Regular cardiac myocyte (primary cell): Measurements from ENCODE around the gene ABCA3. TPM values are rescaled to one million over a fixed set of nuclear protein-coding genes. Genes with fewer than 3 reads are reported as not detected.

Experiments
- total RNA-seq: library from RNA; depleted of rRNA; stranded (reverse); fragments of >200 nt; gene quantifications from 2 replicates; pipeline ENCODE4 v1.2.3, GENCODE V29; 2014

Gene ABCA3
- total RNA-seq: 2.1 and 2.8 TPM in 2 replicates

DNA sequence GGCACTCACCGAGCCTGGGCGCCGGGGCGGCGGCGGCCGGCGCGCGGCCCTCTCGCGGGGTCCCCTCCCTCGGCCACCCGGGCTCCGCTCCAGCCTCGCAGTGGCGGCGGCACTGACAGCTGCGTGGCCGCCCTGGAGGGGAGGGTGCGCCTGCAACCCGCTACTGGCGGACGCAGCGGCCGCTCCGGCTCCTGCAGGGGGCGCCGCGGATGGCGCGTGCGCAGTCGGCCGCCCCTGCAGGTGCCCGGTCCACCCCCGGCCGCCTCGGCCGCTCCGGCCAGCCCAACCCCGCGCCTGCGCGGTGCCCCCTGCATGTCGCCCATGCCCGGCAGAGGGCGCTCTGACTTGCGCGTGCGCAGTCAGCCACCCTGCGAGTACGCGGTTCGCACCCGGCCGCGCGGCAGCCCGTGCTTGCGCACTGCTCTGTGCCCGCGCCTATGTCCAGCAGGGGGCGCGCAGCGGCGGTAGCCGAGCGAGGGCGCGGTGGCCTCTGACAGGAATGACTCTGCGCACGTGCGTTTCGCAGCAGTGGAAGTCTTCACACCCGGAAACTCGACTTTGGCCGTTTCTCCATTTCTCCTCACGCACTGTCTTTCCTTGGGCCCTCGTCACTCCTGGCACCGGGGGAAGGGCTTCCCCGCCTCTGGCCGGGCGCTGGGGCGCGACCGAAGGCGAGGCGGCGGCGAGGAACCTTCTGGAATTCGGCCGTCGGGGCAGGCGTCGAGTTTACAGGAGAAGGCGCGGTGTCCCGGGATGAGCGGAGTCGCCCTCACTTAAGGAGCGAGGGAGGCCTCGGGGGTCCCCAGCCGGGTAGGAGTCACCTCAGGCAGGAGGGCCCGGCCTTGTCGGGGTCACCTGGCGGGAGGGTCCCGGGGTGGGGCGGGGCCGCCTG lies at the start of gene ABCA3:
Gene ABCA3, minus strand, starts transcription at position 165 of the 892 bp plus-strand sequence. CDS start 14,262 bp downstream, outside the sequence.

DNA sequence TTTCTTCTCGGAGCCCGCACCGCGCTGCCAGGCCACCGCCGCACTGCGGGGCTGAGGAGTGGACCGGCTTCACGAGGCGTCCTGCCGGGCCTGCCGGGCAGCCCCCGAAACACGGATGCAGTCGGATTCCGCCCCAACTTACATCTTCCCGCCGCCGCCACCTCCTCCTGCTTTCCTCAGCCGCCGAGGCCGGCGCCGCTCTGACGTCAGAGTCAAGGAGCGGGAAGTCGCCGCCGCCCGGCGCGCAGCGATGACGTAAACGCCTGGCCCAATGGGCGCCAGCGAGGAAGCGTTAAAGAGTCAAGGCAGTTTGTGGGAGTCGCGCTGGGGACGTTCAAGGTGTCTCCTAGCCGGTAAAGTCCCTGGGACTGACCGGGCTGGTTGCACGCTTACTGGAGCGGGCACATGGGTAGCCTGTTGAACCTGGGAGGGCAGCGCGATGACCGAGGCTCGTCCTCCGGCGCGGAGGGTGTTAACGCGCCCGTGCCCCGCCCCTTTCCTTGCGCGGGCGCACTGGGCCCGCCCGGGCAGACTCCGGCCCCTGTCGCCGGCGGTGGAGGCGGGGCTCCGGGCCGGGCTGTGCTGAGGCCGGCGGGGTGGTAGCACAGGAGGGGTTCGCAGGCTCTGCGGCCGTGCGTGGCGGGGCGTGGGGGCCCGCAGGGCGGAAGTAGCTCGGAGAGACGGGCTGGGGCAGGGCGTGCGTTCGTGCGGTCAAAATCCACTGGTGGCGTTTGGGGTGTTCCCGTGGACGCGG lies 72.4 kb downstream of the ABCA3 start, which contains the start of gene RNPS1:
Gene RNPS1, minus strand, starts transcription at position 214 of the 754 bp plus-strand sequence. CDS start 3,483 bp downstream, outside the sequence.

DNA sequence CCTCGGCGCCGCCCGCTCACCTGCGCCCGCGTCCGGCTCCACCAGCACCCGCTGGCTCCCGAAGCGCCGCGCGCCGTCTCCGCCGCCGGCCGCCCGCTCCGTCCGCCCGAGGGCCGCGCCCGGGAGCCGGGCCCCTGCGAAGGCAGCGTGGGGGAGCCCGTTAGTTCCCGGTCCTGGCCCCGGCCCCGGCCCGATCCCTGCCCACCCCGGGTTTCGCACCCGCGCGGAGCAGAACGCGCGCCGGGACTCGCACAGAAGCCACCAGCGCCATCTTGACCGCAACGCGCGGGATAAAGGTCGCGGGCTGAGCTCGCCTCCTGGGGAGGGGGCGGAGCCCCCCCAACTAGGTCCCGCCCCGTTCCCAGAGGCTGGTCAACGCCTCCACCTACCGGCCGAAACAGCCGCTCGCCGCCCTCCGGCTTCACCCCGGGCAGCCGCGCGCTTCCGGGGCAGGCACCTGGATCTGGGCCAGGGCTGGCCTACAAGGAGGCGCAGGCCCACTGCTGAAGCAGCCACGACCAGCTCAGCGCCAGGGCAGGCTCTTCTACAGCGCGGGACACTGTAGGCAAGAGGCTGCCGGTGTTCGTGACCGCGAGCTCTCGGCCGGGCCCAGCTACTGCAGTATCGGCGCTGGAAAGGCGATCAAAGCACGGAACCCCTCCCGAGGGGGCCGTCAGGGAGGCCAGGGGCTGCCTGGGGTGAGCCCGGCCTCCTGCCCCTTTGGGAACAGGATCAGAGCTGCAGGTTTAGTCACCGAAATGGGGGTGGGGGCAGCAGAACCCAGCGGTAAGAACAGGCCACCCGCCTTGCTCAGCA lies 89.0 kb downstream of the ABCA3 start, which contains the start of gene ECI1:
Gene ECI1, minus strand, starts transcription at position 292 of the 816 bp plus-strand sequence. Its CDS starts 21 bp downstream, at position 271.

DNA sequence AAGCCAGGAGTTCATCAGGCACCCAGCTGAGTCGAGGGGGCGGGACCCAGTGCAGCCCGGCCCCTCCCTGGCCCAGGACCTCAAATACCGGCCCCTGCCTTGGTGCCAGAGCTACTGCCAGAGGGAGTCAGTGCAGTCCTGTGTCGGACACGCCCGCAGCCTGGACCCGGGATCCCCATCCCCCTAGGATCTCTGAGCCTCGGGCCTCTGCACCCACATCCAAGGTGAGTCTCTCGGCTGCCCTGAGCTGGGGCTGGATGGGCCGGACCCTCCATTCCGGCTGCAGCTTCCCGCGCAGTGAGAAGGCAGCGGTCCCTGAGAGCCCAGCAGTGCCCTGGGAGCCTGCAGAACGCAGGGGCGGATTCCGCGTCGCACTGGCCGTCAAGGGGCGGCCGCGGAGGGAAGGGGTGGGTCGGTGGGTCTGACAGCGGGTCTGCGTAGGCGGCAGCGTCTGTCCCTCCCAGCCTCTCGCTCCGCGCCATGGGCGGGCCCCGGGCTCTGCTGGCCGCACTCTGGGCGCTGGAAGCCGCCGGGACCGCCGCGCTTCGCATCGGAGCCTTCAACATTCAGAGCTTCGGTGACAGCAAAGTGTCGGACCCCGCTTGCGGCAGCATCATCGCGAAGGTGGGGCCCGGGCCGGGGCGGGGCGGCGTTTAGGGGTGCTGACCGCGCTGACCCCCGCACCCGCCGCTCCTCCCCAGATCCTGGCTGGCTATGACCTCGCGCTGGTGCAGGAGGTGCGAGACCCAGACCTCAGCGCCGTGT lies 104.0 kb downstream of the ABCA3 start, which contains the start of gene DNASE1L2:
Gene DNASE1L2, plus strand, starts transcription at position 108 of the 765 bp plus-strand sequence. Its CDS starts 373 bp downstream, at position 481.

Other genes starting within 250 kb of the ABCA3 start
- 96.4 and 129 TPM in 2 replicates for gene PKD1, start 204.8 kb downstream of the ABCA3 start, total RNA-seq
- 0.56 and 0.58 TPM in 2 replicates for gene RAB26, start 192.1 kb downstream of the ABCA3 start, total RNA-seq
- 33.8 and 44.3 TPM in 2 replicates for gene TRAF7, start 184.9 kb downstream of the ABCA3 start, total RNA-seq
- gene CASKIN1, start 144.1 kb downstream of the ABCA3 start, total RNA-seq: 0.19 and 0.56 TPM in 2 replicates
- 20.3 and 34.1 TPM in 2 replicates for gene MLST8, start 135.3 kb downstream of the ABCA3 start, total RNA-seq
- 0.77 and 1.7 TPM in 2 replicates for gene BRICD5, start 129.9 kb downstream of the ABCA3 start, total RNA-seq
- 10.1 and 22.8 TPM in 2 replicates for gene PGP, start 125.9 kb downstream of the ABCA3 start, total RNA-seq
- 28.6 and 35.0 TPM in 2 replicates for gene E4F1, start 117.1 kb downstream of the ABCA3 start, total RNA-seq
- gene DNASE1L2, start 104.3 kb downstream of the ABCA3 start, total RNA-seq: 0.56 and 0.58 TPM in 2 replicates
- gene ECI1, start 89.1 kb downstream of the ABCA3 start, total RNA-seq: 21.4 and 30.5 TPM in 2 replicates
- 39.2 and 117 TPM in 2 replicates for gene RNPS1, start 72.6 kb downstream of the ABCA3 start, total RNA-seq
- 4.2 and 37.0 TPM in 2 replicates for gene CCNF, start 88.7 kb upstream of the ABCA3 start, total RNA-seq
- gene TEDC2, start 119.4 kb upstream of the ABCA3 start, total RNA-seq: 1.7 and 12.5 TPM in 2 replicates
- gene NTN3, start 130.6 kb upstream of the ABCA3 start, total RNA-seq: 0.19 and 0.56 TPM in 2 replicates
- gene TBC1D24, start 134.4 kb upstream of the ABCA3 start, total RNA-seq: 11.3 and 16.3 TPM in 2 replicates
- gene ATP6V0C, start 173.2 kb upstream of the ABCA3 start, total RNA-seq: 6.8 and 8.4 TPM in 2 replicates
- 24.0 and 42.3 TPM in 2 replicates for gene AMDHD2, start 179.6 kb upstream of the ABCA3 start, total RNA-seq
- not detected in 2 replicates for gene CEMP1, start 190.7 kb upstream of the ABCA3 start, total RNA-seq
- 16.9 and 22.8 TPM in 2 replicates for gene PDPK1, start 197.3 kb upstream of the ABCA3 start, total RNA-seq